GM12878 (cell line): ENCODE measurements around the gene TOMM20. TPM values are rescaled to one million over a fixed set of nuclear protein-coding genes. Genes with fewer than 3 reads are reported as not detected.

ENCODE experiments used
- ATAC-seq: fragments of 200-7000 bp; cut with Tn5 transposase; 3 replicates; pipeline ENCODE4 v1.9.1; 2020; ENCODE audit warnings: mild to moderate bottlenecking, moderate library complexity
- BruUV-seq: library from RNA; stranded (reverse); fragments of 400-500 nt; replicated peaks from 2 replicates; lab custom pipeline; 2021; lab: Mats Ljungman, UMichigan
- CTCF ChIA-PET: fragments of 300-600 bp; sonication (Branson Sonifier 250); formaldehyde crosslinking; extraction: SDS; loops from one replicate; lab custom pipeline; 2021; ENCODE audit warnings: inconsistent platforms; lab: Yijun Ruan, JAX
- POLR2A ChIA-PET: fragments of 350-600 bp; formaldehyde crosslinking; extraction: SDS; loops from one replicate; lab custom pipeline; 2021; ENCODE audit warnings: inconsistent platforms; lab: Charles Lee
- RAD21 ChIA-PET: fragments of 300-600 bp; sonication (Branson Sonifier 250); formaldehyde crosslinking; loops from one replicate; lab custom pipeline; 2023; ENCODE audit warnings: antibody characterized with exemption; ENCODE audit not compliant: unreplicated experiment; lab: Charles Lee
- SMC1A ChIA-PET: fragments of 300-600 bp; sonication (Branson Sonifier 250); formaldehyde crosslinking; loops from one replicate; lab custom pipeline; 2023; ENCODE audit not compliant: unreplicated experiment, uncharacterized antibody; lab: Charles Lee
- DNase-seq: peaks from one replicate; pipeline ENCODE4 v3.0.0-alpha.2; 2011; ENCODE audit warnings: low read depth, low spot score
- FAIRE-seq: peaks from 3 replicates; lab custom pipeline; 2011; peaks lifted over from hg19 to GRCh38; lab: Jason Lieb, UNC
- H2AFZ ChIP-seq: 2 replicates; pipeline ENCODE4 v1.6.0; 2011; ENCODE audit warnings: low read depth, low read length, control low read depth; ENCODE audit not compliant: control insufficient read depth
- H3K27ac ChIP-seq: 2 replicates; pipeline ENCODE4 v1.5.1; 2011; ENCODE audit warnings: control low read depth; ENCODE audit not compliant: control insufficient read depth, insufficient read depth
- H3K27me3 ChIP-seq, 2 experiments: replicated peaks in 1 of 2; 2 replicates each; pipeline versions ENCODE4 v1.6.0 to v1.6.1; 2011; ENCODE audit warnings: low read length in 1 of 2; ENCODE audit not compliant: control insufficient read depth in 2 of 2, insufficient read depth in 2 of 2
- H3K36me3 ChIP-seq, 2 experiments: 2 replicates each; pipeline ENCODE4 v1.5.1; 2011; ENCODE audit warnings: low read length in 1 of 2; ENCODE audit not compliant: control insufficient read depth in 2 of 2, insufficient read depth in 2 of 2
- H3K4me1 ChIP-seq: 2 replicates; pipeline ENCODE4 v1.6.1; 2011; ENCODE audit warnings: mild to moderate bottlenecking, low read length, moderate library complexity, mixed read lengths; ENCODE audit not compliant: control insufficient read depth, insufficient read depth
- H3K4me2 ChIP-seq: 2 replicates; pipeline ENCODE4 v1.6.0; 2011; ENCODE audit warnings: control low read depth; ENCODE audit not compliant: control insufficient read depth, insufficient read depth
- H3K4me3 ChIP-seq: fragments of 200-600 bp; sonication (generic); 2 replicates; pipeline ENCODE4 v1.5.1; 2016
- H3K79me2 ChIP-seq: 2 replicates; pipeline ENCODE4 v1.6.0; 2011; ENCODE audit warnings: low read length; ENCODE audit not compliant: control insufficient read depth, insufficient read depth
- H3K9ac ChIP-seq: 2 replicates; pipeline ENCODE4 v1.8.0; 2011; ENCODE audit warnings: low read length, control low read depth, mixed read lengths; ENCODE audit not compliant: control insufficient read depth, insufficient read depth
- H3K9me3 ChIP-seq: replicated peaks from 3 replicates; pipeline ENCODE4 v1.5.1; 2011; ENCODE audit warnings: mild to moderate bottlenecking, low read length; ENCODE audit not compliant: control insufficient read depth, insufficient read depth
- H4K20me1 ChIP-seq: 2 replicates; pipeline ENCODE4 v1.6.0; 2011; ENCODE audit not compliant: control insufficient read depth, insufficient read depth
- ETV6 ChIP-seq, 2 experiments: fragments of 450-650 bp in 1 of 2; IDR thresholded peaks in 1 of 2; conservative IDR thresholded peaks in 1 of 2; 2 replicates each; pipeline ENCODE4 v1.6.1; 2014; ENCODE audit warnings: antibody characterized with exemption in 1 of 2, borderline replicate concordance in 1 of 2, low read depth in 1 of 2, mild to moderate bottlenecking in 1 of 2, moderate library complexity in 1 of 2
- NRF1 ChIP-seq: conservative IDR thresholded peaks from 2 replicates; pipeline ENCODE4 v1.6.1; 2011; ENCODE audit warnings: mild to moderate bottlenecking, low read depth, low read length, improper control_type of control experiment
- ZBTB33 ChIP-seq: fragments of 450-650 bp; IDR thresholded peaks from 2 replicates; pipeline ENCODE4 v1.6.1; 2017; ENCODE audit warnings: mild to moderate bottlenecking
- WGBS: methylation state at CpG from one replicate; pipeline ENCODE4 v1.1.6; 2016; ENCODE audit warnings: low lambda C conversion rate; ENCODE audit not compliant: insufficient replicate concordance, insufficient coverage; ENCODE audit errors: missing lambda C conversion rate; 5-methylcytosine and 5-hydroxymethylcytosine counted together
- in situ Hi-C: fragments of 300-500 bp; cut with MboI; formaldehyde crosslinking; loops from 9 replicates; pipeline ENCODE4 v1.14.3; 2018; ENCODE audit warnings: mixed read lengths
- intact Hi-C: fragments of 100-400 bp; cut with micrococcal nuclease; formaldehyde crosslinking; loops from one replicate; pipeline ENCODE4 v1.14.2; 2022; ENCODE audit not compliant: unreplicated experiment
- polyA plus RNA-seq, 11 experiments: library from polyadenylated mRNA; depleted of rRNA in 4 of 11; unstranded in 6 of 11; stranded (reverse) in 5 of 11; fragments of >200 nt; fragmentation: Nextera tagmentation in 4 of 11; fragmentation: Illumina TruSeq in 1 of 11; extraction: Ambion mirVana in 4 of 11; extraction: Trizol in 1 of 11; gene quantifications; 1 replicate in 1 of 11; 2 replicates in 10 of 11; pipeline versions ENCODE4 v1.2.1 to v1.2.3, GENCODE V29; 2011 to 2016; ENCODE audit warnings: inconsistent platforms in 2 of 11, missing spikeins in 2 of 11, low read depth in 1 of 11
- total RNA-seq, 4 experiments: library from RNA; depleted of rRNA in 3 of 4; stranded (reverse); fragments of >200 nt in 3 of 4; fragmentation: Illumina TruSeq in 1 of 4; extraction: Trizol in 1 of 4; gene quantifications; 2 replicates each; pipeline versions ENCODE4 v1.2.1 to v1.2.3, GENCODE V29; 2013 to 2021

TOMM20 gene
- total and polyA plus RNA-seq, 10 of the 15 experiments (the other 5 are each of a cell fraction or from before 2014, with no cell fraction given), result 39.8 to 138 (median 70.1) TPM

GRCh38 chr1:235102259-235102582 is 26.4 kb downstream of the TOMM20 start (continued):
- TF ChIP-seq ZBTB33, result no peak

DNA sequence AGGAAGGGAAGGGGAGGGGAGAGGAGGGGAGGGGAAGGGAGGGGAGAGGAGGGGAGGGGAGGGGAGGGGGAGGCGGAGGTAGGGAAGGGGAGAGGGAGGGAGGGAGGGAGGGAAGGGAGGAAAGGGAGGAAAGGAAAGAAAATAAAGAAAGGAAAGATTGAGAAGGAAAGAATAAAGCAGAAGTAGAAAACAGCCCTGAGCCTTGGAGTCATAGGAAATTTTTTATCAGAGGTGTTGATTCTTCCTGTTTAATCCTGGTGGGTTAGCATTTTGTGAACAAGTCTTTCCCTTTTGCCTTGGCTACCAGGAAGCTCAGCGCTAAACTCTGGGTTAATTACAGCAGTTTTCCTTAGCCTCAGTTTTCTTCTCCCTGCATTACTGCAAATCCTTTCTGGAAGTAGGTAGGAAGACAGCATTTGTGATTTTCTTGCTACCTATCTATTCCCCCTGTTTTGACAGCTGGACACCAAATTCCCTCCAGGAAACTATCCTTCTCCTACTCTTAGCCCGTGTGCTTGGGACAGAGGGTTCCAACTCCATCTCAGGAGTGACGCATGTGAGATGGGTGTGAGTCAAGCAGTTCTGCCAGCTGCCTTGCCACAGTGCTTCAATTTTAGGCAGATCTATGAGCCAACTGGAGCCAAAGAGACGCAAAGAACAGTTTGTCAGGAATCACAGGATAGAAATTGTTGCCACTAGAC is 26.9 kb downstream of the TOMM20 start:
- ChIA-PET POLR2A (no interaction called here), SMC1A (interaction anchor here (1.4 kb wide), 1 partner anchor 315 kb away, joined by 5 read pairs; no protein-coding TSS in a partner anchor), CTCF (interaction anchor here (0.8 to 3.6 kb wide), 3 partner anchors 89 to 403 kb away, joined by 3 to 18 read pairs (median 3); partner anchors contain the start of gene B3GALNT2), RAD21 (interaction anchor here (0.6 kb wide), 1 partner anchor 225 kb away, joined by 3 read pairs; no protein-coding TSS in a partner anchor)
- DNase-seq (no peak), ATAC-seq (no peak), FAIRE-seq (no peak)
- Histone ChIP-seq H3K4me1 (peaks cover 17% of the 10 kb centered on the region), H2AFZ (no peak overlapping the region), H3K4me3 (no peak overlapping the region), H3K27ac (no peak overlapping the region), H3K79me2 (no peaks in the 10 kb centered on the region), H4K20me1 (no peaks in the 10 kb centered on the region), H3K27me3 (no peaks in the 10 kb centered on the region), H3K9me3 (no peaks in the 10 kb centered on the region), H3K36me3 (no peaks in the 10 kb centered on the region; a peak in 1 of 4 replicates), H3K9ac (no peak overlapping the region), H3K4me2 (no peak overlapping the region)
- intact Hi-C loops, result no loop called here
- in situ Hi-C loops, result loop anchor here (5.0 kb wide), 1 partner anchor 316 kb away; no protein-coding TSS in a partner anchor
- WGBS, result 87% methylated on average over 4 of the region's 5 CpGs
- BruUV-seq, result no TSS peak
- TF ChIP-seq ETV6 (conservative IDR thresholded peaks at IDR 0.05 in 1 of 2, IDR thresholded peaks at IDR 0.05 in 1 of 2; ENCODE audit: borderline replicate concordance in 1 of 2, low read depth in 1 of 2) (no peak), NRF1 (no peak)
